ENCODE measurements around the gene FOXP3.
"Not testable (repeated sequence)": the region's sequence is repeated elsewhere in the genome, so short reads cannot be mapped to it uniquely, and the experiment has no call there.

The FOXP3 gene

GRCh38 chrX:49300703-49301102 lies 36.2 kb upstream of the FOXP3 start:
- no peak for DNase-seq (ENCODE audit: extremely low read depth, low read depth)
- no peak for TF ChIP-seq CTCF (IDR thresholded peaks at IDR 0.05; ENCODE audit: low read depth, low read length, missing control alignments)
- no peak overlapping the region for H3K4me3 ChIP-seq (replicated peaks; ENCODE audit: low read depth, low read length)

GRCh38 chrX:49299293-49299692 lies 34.8 kb upstream of the FOXP3 start:
- H3K4me3 ChIP-seq (replicated peaks; ENCODE audit: low read depth, low read length); DNase-seq (ENCODE audit: extremely low read depth, low read depth): not testable (repeated sequence)

- H3K4me3 ChIP-seq (replicated peaks; ENCODE audit: low read depth, low read length), result no peak overlapping the region
- no peak for TF ChIP-seq CTCF (IDR thresholded peaks at IDR 0.05; ENCODE audit: low read depth, low read length, missing control alignments)
- no peak for DNase-seq (ENCODE audit: extremely low read depth, low read depth)
These were observed 28.2 kb upstream of the FOXP3 start for GRCh38 chrX:49292400-49293362.

- peak; percentile 15 for DNase-seq (ENCODE audit: extremely low read depth, low read depth)
- H3K4me3 ChIP-seq (replicated peaks; ENCODE audit: low read depth, low read length), result no peak overlapping the region
- TF ChIP-seq CTCF (IDR thresholded peaks at IDR 0.05; ENCODE audit: low read depth, low read length, missing control alignments), result peak; percentile 66
These were observed 27.3 kb upstream of the FOXP3 start for GRCh38 chrX:49291615-49292337.

GRCh38 chrX:49290215-49290614 lies 25.7 kb upstream of the FOXP3 start:
- H3K4me3 ChIP-seq (replicated peaks; ENCODE audit: low read depth, low read length), result no peak overlapping the region
- DNase-seq (ENCODE audit: extremely low read depth, low read depth), result no peak
- no peak for TF ChIP-seq CTCF (IDR thresholded peaks at IDR 0.05; ENCODE audit: low read depth, low read length, missing control alignments)

- H3K4me3 ChIP-seq (replicated peaks; ENCODE audit: low read depth, low read length), result no peak overlapping the region
- no peak for TF ChIP-seq CTCF (IDR thresholded peaks at IDR 0.05; ENCODE audit: low read depth, low read length, missing control alignments)
- DNase-seq (ENCODE audit: extremely low read depth, low read depth), result no peak
These were observed 23.2 kb upstream of the FOXP3 start for GRCh38 chrX:49287665-49288064.

- no peak for DNase-seq (ENCODE audit: extremely low read depth, low read depth)
- TF ChIP-seq CTCF (IDR thresholded peaks at IDR 0.05; ENCODE audit: low read depth, low read length, missing control alignments), result no peak
- H3K4me3 ChIP-seq (replicated peaks; ENCODE audit: low read depth, low read length), result no peak overlapping the region
These were observed 22.1 kb upstream of the FOXP3 start for GRCh38 chrX:49286581-49286980.
